ENCODE measurements around the gene HM13.
"Not testable (repeated sequence)": the region's sequence is repeated elsewhere in the genome, so short reads cannot be mapped to it uniquely, and the experiment has no call there.

The HM13 gene

DNA sequence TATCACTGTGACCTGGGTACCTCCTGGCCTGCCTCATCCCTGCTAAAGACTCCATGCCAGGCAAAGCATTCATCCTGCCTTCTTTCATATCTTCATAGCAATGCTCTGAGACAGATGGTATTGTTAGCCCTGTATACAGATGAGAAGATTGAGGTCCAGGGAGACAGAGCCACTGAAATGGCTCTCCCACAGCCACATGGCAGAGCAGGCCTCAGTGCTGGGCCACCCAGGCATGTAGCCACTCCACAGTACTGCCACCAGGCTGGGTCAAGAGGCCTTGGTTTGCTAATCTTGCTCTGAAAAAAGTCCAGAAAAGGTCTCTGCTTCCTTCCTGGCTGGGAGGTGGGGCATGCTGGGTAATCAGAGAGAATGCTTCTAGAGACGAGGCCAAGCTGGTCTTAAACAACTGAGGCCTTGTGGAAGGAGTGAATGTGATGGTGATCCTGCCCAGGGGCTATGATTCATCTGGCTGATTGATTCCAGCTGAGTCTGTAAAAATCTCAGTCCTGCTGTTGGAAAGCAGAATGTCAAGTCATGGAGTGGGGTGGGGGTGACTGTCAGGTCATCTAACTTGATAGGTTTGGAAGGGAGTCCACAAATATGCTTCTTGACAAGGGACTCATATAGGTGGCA, 29.8 kb downstream of the HM13 start:
- DNase-seq: no peak

DNA sequence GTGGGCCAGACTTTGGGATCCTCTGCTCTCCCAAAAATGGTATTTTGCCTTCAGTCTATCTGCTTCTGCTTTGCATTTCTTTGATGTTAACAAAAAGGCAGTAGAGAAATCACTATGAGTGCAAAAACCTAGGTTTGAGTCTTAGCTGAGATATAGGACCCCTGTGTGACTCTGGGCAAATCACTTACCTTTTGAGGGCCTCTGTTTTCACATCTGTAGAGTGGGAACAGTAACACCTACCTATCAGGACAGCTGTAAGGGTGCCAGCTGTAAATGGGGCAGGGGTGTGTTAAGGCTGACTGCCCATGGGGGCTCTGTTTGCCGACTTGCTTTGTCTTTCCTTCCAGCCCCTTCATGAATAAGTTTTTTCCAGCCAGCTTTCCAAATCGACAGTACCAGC, 30.4 kb downstream of the HM13 start:
- no peak for DNase-seq

DNA sequence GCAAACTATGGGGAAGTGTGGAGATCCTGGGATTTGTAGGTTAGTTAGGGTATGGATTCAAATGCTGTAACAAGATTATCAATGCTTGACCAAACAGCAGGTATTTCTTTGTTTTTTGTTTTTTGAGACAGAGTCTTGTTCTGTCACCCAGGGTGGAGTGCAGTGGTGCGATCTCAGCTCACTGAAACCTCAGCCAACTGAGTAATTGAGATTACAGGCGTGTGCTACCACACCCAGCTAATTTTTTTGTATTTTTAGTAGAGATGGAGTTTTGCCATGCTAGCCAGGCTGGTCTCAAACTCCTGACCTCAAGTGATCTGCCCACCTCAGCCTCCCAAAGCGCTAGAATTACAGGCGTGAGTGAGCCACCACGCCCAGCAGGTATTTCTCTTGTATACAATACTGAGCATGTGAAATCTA, 31.4 kb downstream of the HM13 start:
- not testable (repeated sequence) for DNase-seq

DNA sequence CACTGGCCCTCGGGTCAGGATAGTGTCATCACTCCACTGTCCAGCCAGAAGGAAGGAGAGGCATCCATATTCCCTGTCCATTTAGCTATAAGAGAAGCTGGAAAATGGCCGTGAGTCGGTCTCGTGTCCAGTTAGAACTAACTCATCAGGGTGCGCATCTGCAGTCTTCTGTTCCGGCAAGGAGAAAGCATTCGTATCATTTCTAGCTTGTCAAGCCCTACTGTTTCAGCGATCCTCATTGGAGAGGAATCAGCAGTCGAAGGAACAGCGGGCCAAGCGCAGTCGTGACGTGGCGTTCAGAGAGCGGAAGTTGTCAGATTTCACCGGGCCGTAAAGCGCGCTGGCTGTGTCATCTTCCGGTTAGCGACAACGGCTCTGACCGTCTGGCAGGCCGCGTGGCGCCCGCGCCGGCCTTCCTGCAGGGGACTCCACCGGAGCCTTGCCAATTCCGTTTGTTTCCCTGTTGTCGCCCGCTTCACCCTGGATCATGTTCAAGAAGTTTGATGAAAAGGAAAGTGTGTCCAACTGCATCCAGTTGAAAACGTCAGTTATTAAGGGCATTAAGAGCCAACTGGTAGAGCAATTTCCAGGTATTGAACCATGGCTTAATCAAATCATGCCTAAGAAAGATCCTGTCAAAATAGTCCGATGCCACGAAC, 32.9 kb downstream of the HM13 start:
- peak; percentile 89 for DNase-seq

DNA sequence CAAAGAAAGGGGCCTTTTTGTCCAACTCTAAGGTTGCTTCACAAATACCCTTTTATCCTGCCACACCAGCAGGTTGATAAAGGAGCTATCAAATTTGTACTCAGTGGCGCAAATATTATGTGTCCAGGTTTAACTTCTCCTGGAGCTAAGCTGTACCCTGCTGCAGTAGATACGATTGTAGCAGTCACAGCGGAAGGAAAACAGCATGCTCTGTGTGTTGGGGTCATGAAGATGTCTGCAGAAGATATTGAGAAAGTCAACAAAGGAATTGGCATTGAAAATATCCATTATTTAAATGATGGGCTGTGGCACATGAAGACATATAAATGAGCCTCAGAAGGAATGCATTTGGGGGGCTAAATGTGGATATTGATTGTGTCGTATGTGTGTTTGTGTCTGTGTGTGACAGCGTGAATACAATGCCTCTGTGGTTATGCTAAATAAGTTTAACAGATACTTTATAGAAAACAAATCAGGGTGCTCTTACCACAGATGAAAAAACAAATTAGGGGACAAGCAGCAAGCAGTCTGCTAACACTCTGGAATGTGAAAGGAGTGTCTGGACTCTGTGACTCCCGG, 33.6 kb downstream of the HM13 start:
- no peak for DNase-seq

DNA sequence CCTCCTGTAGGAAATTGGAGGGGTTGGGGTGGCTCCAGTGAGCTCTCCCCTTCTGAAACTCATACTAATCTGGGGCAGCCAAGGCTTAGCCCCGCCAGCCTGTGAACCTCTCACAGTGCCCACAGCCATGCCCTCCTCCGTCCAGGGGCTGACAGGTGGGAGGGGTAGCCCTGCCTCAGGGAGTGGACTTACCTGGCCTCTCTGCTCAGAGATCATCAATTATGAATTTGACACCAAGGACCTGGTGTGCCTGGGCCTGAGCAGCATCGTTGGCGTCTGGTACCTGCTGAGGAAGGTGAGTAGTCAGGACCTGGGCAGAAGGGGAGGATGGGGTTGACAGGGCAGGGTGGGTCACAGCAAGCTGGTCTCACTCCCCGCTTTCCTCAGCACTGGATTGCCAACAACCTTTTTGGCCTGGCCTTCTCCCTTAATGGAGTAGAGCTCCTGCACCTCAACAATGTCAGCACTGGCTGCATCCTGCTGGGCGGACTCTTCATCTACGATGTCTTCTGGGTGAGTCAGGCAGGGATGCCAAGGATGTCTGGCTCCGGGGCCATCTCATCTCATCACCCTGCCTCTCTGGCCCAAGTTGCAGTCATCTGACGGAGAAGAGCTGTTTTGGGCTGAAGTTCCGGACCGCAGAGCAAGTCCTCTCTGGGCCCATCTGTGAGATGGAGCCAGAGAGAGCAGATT, 34.7 kb downstream of the HM13 start:
- DNase-seq: no peak

DNA sequence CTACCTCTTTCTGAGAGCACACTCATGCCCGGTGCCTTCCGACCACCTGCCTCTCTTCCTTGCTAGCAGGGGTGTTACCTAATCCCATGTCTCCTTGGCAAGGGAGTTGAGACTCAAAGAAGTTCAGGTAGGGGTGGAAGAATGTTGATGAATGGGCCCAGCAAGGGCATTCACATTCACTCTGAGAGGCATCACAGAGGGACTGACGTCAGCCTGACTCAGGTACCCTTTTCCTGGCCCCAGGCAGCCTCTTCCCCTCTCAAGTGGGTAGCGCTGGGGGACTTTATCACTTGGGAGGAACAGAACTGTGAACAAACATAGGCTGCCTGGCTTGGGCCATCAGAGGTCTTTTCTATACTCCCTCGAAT, 35.3 kb downstream of the HM13 start:
- DNase-seq: no peak

DNA sequence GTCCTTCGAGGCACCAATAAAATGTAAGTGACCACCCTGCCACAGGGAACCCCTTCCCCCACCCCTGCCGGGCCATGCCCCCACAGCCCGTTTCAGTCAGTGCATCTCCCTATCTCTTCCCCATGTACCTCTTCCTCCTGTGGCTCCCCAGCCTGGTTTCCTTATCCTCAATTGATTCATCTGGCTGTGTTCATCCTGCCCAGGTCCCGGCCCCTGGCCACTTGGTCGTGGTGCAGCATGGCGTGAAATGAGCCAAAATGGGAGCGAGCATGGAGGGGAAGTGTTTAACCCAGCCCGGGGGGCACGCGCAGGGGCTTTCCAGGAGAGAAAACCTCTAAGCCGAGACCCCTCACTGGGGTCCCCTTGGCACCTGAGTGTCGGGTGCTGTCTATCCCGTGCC, 35.9 kb downstream of the HM13 start:
- DNase-seq: no peak

DNA sequence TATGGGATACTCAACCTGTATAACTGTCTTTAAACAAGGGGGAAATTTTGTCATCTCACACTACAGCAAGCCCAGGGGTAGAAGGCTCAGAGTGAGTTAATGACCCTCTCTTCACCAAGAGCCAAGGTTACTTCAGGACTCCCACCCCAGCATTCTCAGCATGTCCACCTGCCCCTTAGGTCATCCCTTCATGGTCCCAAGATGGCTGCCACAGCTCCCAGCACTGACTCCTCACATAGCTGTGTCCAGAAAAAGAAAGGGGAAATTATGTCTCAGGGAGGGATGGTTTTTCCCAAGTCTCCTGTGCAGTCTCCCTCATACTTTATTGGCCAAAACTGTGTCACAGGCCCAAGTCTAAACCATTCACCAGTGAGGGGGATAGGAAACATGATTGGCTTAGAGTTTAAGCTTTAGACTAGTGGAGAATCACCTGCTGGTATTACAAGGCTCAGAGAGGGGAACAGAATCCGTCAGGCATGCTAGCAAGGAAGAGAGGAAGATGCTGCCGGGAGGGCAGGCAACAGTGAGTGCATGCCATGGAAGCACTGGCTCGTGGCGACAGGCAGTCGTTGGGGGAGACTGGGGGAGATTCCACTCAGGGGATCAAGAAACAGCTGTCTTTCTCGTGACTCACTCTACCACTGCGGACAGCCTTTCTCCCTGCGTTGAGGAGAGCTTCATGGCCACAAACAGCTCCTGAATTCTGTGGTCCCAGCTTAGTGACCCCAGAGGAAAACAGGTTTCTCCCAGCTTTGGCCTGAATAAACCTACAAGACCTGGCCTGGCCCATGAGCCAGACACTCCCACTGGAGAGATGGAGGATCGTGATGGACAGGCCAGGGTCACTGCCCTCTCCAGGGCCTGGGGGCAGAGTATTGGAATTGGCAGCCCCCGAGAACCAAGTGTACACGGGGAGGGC, 37.2 kb downstream of the HM13 start:
- DNase-seq: no peak

DNA sequence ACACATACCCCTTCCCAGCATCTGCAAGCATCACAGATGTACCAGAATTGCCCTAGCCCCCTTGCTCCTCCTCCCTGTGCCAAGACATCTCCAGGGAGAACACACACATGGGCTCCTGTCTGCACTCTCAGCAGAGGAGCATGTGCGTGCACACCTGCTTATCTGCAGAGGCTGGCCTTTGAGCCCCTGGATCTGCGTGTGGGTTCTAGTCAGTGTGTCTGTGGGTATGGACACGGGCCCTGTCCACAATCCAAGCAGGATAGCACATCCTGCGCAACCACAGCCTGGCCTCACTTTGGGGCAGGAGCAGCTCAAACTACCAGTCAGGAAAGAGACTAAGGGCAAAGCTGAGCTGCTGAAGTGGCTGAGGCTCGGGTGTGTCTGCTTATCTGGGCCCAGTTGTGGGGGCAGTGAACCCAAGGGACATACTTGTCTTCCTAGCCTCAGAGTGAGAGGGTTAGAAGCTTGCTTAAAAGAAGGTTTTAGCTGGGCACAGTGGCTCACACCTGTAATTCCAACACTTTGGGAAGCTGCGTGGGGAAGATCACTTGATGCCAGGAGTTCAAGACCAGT, 41.0 kb downstream of the HM13 start:
- DNase-seq: no peak

DNA sequence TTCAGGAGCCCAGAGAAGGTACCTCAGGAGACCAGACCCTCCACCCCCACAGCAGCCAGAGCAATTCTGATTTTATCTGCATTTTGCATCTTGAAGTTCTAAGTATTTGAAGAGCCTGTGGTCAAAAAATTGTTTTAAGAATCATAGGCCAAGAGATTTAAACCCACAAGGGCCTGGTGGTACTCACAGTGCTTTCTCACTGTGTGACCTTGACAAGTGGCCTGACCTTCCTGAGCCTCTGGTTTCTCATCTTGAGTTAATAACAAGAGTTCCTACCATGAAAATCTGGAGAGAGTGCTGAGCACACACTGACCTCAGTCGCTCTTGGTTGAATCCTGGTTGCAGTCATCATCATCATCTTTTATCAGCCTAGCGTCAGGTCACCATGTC, 45.5 kb downstream of the HM13 start:
- DNase-seq: no peak

DNA sequence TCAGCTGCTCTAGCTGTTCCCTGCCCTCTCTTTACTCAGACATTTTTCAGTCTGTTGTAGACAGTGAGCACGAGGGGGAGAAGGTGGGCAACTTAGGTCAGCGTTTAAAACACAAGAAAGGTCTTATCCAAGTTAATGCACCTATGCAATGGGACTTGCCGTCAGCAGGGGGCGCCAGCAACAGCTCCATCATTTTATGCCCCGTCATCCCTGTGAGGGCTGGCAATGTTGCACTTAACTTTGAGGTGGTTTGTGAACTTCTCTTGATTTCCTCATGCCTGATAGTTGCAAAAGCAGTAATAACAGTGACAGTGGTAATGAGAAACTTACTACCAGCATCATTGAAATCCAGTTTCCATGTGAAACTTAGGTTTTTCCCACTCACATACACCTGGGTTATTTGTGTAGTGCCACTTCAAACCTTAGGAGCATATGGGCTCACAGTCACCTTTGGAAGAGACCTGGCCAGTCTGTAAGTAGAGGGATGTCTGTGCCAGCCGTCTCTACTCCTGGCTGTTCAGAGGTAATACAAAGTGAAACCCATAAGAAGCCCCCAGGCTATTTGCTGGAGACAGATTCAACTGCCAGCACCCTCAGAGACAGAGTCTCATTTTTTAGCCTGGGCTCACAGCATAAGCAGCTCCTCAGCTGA, 46.0 kb downstream of the HM13 start:
- peak; percentile 75 for DNase-seq

DNA sequence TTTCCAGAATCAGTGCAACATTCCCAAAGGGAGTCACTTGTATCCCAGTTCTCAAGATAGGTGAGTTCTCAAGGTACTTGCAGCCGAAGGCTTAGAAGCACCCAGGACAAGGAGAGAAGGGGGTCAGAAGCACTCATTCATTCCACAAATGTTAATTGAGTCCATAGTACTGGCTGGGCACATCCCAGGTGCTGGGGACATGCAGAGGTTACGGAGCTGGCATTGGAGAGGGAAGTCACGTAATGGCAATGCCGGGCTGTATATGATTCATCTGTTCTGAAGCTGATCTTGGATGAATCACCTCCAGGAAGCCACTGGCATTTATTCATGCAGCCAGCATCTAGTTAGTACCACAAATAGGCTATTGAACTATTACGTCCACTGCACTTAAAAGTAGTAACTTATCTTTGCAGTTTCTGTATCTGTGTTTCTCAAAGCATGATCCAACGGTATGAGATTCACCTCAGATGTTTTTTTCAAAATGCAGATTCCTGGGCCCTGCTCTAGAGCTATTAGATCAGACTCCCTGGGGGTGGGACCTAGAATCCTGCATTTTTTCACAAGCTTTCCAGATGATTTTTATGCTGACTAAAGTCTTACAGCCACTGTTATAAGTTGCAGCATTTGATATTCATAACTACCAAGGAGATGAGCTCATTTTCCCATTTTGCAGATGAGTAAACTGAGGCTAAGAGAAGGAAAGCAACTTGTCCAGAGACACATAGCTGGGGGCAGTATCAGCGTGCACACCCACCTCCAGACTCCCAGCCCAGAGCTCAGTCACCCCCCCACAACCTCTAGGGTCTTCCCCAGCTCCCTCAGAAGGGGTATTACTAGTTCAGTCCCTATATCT, 46.7 kb downstream of the HM13 start:
- no peak for DNase-seq

DNA sequence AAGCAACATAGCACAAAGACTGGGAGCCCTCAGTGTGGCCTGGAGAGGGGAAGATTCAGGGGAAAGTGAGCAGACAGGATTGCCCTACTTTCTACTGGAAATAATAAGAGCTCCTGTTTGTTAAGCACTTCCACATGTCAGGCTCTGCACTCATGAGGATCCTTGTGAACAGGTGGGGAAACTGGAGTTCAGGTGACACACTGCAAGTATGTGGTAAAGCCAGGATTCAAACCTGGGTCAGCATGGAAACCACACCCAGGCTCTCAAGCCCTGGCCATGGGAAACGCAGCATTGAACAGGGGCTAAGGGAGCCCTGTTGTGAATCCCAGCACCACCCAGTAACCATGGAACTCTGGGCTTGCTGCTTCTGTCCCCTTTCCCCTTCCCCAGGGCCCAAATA, 48.0 kb downstream of the HM13 start:
- no peak for DNase-seq

DNA sequence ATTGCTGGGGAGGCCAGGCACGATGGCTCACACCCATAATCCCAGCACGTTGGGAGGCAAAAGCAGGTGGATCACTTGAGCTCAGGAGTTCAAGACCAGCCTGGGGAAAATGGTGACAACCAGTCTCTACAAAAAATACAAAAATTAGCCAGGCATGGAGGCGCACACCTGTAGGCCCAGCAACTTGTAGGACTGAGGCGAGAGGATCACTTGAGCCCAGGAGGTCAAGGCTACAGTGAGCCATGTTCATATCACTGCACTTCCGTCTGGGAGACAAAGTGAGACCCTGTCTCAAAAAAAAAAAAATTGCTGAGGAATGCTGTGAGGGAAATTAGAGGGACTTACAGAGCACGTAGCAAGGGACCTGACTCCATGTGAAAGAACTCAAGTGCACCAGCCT, 50.0 kb downstream of the HM13 start:
- no peak for DNase-seq

DNA sequence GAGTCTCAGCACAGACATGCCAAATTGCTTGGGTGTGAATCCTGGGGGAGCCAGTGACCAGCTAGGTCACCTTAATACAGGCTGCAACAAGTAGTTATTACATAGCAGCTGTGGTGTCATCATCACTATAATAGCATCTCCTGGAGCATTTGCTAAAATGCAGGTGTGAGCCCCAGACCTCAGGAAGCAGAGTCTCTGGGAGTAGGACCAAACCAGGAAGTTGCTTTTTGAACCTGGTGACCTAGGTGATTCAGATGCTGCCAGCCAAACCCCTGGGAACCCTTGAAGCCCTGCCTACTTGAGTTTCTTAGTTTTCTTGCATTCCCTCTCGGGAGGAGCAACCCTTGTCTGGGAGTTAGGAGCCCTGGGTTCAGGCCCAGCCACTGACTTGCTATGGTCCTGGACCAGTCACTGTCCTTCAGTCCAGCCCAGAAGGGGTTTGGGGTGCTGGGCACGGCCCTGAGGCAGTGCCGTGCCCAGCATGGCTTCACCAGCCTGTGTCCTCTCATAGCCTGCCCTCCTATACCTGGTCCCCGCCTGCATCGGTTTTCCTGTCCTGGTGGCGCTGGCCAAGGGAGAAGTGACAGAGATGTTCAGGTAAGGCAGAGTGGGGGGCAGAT, 51.6 kb downstream of the HM13 start:
- DNase-seq: peak; percentile 86

DNA sequence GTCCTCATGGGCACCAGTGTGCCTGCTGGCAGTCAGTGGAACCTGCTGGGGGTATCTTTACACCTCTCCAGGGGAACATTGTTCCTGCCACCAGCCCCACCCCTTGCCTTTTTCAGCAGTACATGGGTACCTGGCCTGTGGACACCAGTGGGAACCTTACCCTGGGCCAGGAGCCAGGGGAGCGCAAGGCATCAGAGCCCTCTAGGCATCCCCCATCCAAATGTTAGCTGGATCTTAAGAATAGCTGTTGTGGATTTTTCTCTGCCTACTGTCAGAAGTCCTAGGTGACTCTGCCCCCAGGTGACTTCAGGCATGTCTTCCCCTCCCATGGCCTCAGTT, 52.0 kb downstream of the HM13 start:
- no peak for DNase-seq

DNA sequence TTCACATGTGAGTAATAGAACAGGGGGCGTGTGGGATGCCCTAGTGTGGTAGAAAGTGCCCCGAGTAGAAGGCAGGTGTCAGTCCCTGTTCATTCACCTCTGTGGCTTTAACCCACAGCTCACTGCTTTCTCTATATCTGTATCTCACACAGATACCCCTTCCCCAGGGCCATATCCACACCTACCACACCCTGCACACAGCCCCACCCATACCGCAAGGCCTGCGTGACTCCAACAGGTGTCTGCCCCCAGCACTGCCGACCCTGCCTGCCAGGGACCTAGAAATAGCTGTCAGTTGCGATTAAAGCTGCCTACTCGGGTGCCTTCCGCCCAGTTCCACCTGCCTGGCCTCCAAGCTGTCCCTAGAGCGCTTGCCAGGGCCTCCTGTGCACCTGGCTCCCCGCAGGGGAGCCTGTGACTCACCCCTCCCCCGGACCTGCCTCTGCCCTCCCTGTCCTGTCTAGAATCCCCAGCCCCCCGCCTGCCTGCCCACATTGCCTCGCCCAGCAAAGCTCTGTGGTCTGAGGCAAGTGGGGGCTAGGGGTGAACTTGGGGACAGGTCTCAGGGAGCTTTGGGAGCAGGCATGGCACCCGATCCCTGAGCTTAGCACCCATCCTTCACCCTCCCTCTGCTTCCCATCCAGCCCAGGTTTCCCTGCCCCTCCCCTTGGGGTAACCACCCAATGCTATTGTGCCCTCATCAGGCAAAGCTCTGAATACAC, 52.6 kb downstream of the HM13 start:
- DNase-seq: peak; percentile 97

DNA sequence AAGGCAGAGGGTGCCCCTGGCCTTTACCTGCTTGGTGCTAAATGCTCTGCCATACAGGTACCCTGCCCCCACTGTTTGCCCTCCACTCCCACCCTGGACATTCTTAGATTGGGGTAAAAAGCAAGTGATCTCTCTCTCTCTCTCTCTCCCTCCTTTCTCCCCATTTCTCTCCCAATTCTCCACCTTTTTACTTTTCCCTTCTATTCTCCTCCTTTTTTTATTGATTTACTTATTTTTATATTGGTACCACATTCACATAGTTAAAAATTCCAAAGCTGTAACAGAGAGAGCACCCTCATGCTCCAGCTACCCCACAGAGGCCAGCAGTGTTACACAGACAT, 53.1 kb downstream of the HM13 start:
- no peak for DNase-seq

DNA sequence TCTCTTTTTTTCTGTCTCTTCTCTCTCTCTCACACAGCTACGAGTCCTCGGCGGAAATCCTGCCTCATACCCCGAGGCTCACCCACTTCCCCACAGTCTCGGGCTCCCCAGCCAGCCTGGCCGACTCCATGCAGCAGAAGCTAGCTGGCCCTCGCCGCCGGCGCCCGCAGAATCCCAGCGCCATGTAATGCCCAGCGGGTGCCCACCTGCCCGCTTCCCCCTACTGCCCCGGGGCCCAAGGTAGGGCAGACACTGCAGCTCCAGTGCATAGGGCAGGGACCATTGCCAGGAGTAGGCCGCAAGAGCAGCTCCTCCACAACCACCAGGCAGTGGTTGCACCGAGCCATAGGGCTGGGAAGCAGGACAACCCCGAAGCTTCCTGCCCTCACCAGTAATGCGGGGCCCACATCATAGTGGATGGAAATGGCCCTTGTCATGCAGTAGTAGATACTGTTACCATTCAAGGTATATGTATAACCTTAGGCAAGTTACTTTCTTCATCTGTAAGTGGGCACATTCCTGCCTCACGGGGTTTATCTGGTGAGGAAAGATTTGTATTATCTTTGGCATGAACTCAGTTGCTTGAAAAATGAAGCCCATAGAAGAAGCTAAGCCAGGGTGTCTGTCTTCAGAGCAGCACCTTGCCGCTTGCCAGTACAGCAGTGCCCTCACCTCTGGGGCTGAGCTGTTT, 53.9 kb downstream of the HM13 start:
- no peak for DNase-seq

All from RPMI8226 (cell line).